ENCODE results near the gene NOSTRIN. TPM values are rescaled to one million over a fixed set of nuclear protein-coding genes. Genes with fewer than 3 reads are reported as not detected.
"Not testable (repeated sequence)": the region's sequence is repeated elsewhere in the genome, so short reads cannot be mapped to it uniquely, and the experiment has no call there.

The NOSTRIN gene
- total RNA-seq, 2 experiments from 2014 or later = not detected

GRCh38 chr2:168870824-168871223, 68.4 kb downstream of the NOSTRIN start:
- H3K27ac Mint-ChIP-seq; H3K4me1 Mint-ChIP-seq (ENCODE audit: low read depth); H3K27me3 Mint-ChIP-seq (ENCODE audit: low read depth); intact Hi-C loops (cut with micrococcal nuclease); H3K9me3 Mint-ChIP-seq; CTCF ChIA-PET; DNase-seq; H3K4me3 Mint-ChIP-seq: not testable (repeated sequence)
- peaks cover 22% of the 10 kb centered on the region for H3K36me3 Mint-ChIP-seq (ENCODE audit: low read depth)

GRCh38 chr2:168874368-168875054, 72.1 kb downstream of the NOSTRIN start:
- H3K36me3 Mint-ChIP-seq (ENCODE audit: low read depth) = peaks cover 12% of the 10 kb centered on the region
- no peaks in the 10 kb centered on the region for H3K9me3 Mint-ChIP-seq
- intact Hi-C loops (cut with micrococcal nuclease) = no loop called here
- H3K27me3 Mint-ChIP-seq (ENCODE audit: low read depth) = no peaks in the 10 kb centered on the region
- CTCF ChIA-PET = no interaction called here
- no peak overlapping the region for H3K27ac Mint-ChIP-seq
- H3K4me1 Mint-ChIP-seq (ENCODE audit: low read depth) = no peaks in the 10 kb centered on the region
- DNase-seq = no peak
- H3K4me3 Mint-ChIP-seq = no peak overlapping the region

- intact Hi-C loops (cut with micrococcal nuclease); H3K27ac Mint-ChIP-seq; H3K36me3 Mint-ChIP-seq (ENCODE audit: low read depth); H3K27me3 Mint-ChIP-seq (ENCODE audit: low read depth); H3K4me3 Mint-ChIP-seq; CTCF ChIA-PET; DNase-seq; H3K9me3 Mint-ChIP-seq; H3K4me1 Mint-ChIP-seq (ENCODE audit: low read depth): not testable (repeated sequence)
Measured at GRCh38 chr2:168882163-168882562, 79.7 kb downstream of the NOSTRIN start.

- CTCF ChIA-PET = no interaction called here
- intact Hi-C loops (cut with micrococcal nuclease) = no loop called here
Measured at GRCh38 chr2:168884975-168885374, 82.5 kb downstream of the NOSTRIN start.

GRCh38 chr2:168889635-168890005, 87.2 kb downstream of the NOSTRIN start:
- peaks cover 24% of the 10 kb centered on the region for H3K36me3 Mint-ChIP-seq (ENCODE audit: low read depth)
- CTCF ChIA-PET = no interaction called here
- peaks cover 13% of the 10 kb centered on the region for H3K4me1 Mint-ChIP-seq (ENCODE audit: low read depth)
- DNase-seq = peak; percentile 5
- intact Hi-C loops (cut with micrococcal nuclease) = loop anchor here (1.0 to 5.0 kb wide), 3 partner anchors 11 to 803 kb away; partner anchors contain the start of genes CFAP210, PHOSPHO2 and STK39
- no peaks in the 10 kb centered on the region for H3K9me3 Mint-ChIP-seq
- H3K4me3 Mint-ChIP-seq = peak overlapping the region; percentile 100
- peaks cover 2% of the 10 kb centered on the region for H3K27me3 Mint-ChIP-seq (ENCODE audit: low read depth)
- peak overlapping the region; percentile 90 for H3K27ac Mint-ChIP-seq

More at GRCh38 chr2:168884975-168885374, 82.5 kb downstream of the NOSTRIN start:
- H3K36me3 Mint-ChIP-seq (ENCODE audit: low read depth) = peaks cover 24% of the 10 kb centered on the region
- H3K4me1 Mint-ChIP-seq (ENCODE audit: low read depth) = peaks cover 12% of the 10 kb centered on the region
- no peak for DNase-seq
- no peak overlapping the region for H3K4me3 Mint-ChIP-seq
- no peaks in the 10 kb centered on the region for H3K27me3 Mint-ChIP-seq (ENCODE audit: low read depth)
- no peak overlapping the region for H3K27ac Mint-ChIP-seq
- no peaks in the 10 kb centered on the region for H3K9me3 Mint-ChIP-seq

GRCh38 chr2:168890006-168890782, 87.8 kb downstream of the NOSTRIN start, which contains the start of gene SPC25:
SPC25 (minus strand) TSS chr2:168890430; CDS start chr2:168889519, 911 bp downstream.
- Mint-ChIP-seq H3K27ac (peak within 1 kb of the TSS; percentile 90), H3K4me1 (ENCODE audit: low read depth) (peaks cover 11% of the 10 kb centered on the region), H3K27me3 (ENCODE audit: low read depth) (peaks cover 2% of the 10 kb centered on the region), H3K9me3 (no peaks in the 10 kb centered on the region), H3K36me3 (ENCODE audit: low read depth) (peaks cover 24% of the 10 kb centered on the region), H3K4me3 (peak within 1 kb of the TSS; percentile 100)
- intact Hi-C loops (cut with micrococcal nuclease) = loop anchor here (1.0 to 5.0 kb wide), 3 partner anchors 10 to 802 kb away; partner anchors contain the start of genes CFAP210, PHOSPHO2 and STK39
- CTCF ChIA-PET = no interaction called here
- DNase-seq = peak; percentile 95

GRCh38 chr2:168892327-168892726, 89.9 kb downstream of the NOSTRIN start:
- H3K4me1 Mint-ChIP-seq (ENCODE audit: low read depth) = peaks cover 6% of the 10 kb centered on the region
- H3K9me3 Mint-ChIP-seq = no peaks in the 10 kb centered on the region
- no peak overlapping the region for H3K27ac Mint-ChIP-seq
- DNase-seq = no peak
- intact Hi-C loops (cut with micrococcal nuclease) = loop anchor here (5.0 kb wide), 2 partner anchors 645 to 800 kb away; partner anchors contain the start of genes CFAP210, PHOSPHO2 and STK39
- CTCF ChIA-PET = no interaction called here
- H3K4me3 Mint-ChIP-seq = no peak overlapping the region
- H3K36me3 Mint-ChIP-seq (ENCODE audit: low read depth) = peaks cover 17% of the 10 kb centered on the region
- peaks cover 2% of the 10 kb centered on the region for H3K27me3 Mint-ChIP-seq (ENCODE audit: low read depth)

GRCh38 chr2:168894101-168894500, 91.7 kb downstream of the NOSTRIN start:
- intact Hi-C loops (cut with micrococcal nuclease) = loop anchor here (5.0 kb wide), 2 partner anchors 647 to 798 kb away; partner anchors contain the start of genes CFAP210, PHOSPHO2 and STK39
- Mint-ChIP-seq H3K36me3 (ENCODE audit: low read depth) (peaks cover 5% of the 10 kb centered on the region), H3K27me3 (ENCODE audit: low read depth) (peaks cover 2% of the 10 kb centered on the region), H3K4me1 (ENCODE audit: low read depth) (peaks cover 6% of the 10 kb centered on the region), H3K27ac (no peak overlapping the region), H3K4me3 (no peak overlapping the region), H3K9me3 (no peaks in the 10 kb centered on the region)
- DNase-seq = no peak
- CTCF ChIA-PET = no interaction called here

- CTCF ChIA-PET = no interaction called here
- intact Hi-C loops (cut with micrococcal nuclease) = loop anchor here (5.0 kb wide), 2 partner anchors 647 to 798 kb away; partner anchors contain the start of genes CFAP210, PHOSPHO2 and STK39
- Mint-ChIP-seq H3K27me3 (ENCODE audit: low read depth) (peaks cover 2% of the 10 kb centered on the region), H3K9me3 (no peaks in the 10 kb centered on the region), H3K27ac (no peak overlapping the region), H3K36me3 (ENCODE audit: low read depth) (peaks cover 4% of the 10 kb centered on the region), H3K4me1 (ENCODE audit: low read depth) (peaks cover 4% of the 10 kb centered on the region), H3K4me3 (no peak overlapping the region)
- DNase-seq = no peak
Measured at GRCh38 chr2:168894720-168895119, 92.3 kb downstream of the NOSTRIN start.

GRCh38 chr2:168895771-168896170, 93.3 kb downstream of the NOSTRIN start:
- Mint-ChIP-seq H3K4me3 (no peak overlapping the region), H3K27ac (no peak overlapping the region), H3K27me3 (ENCODE audit: low read depth) (peaks cover 2% of the 10 kb centered on the region), H3K4me1 (ENCODE audit: low read depth) (peaks cover under 1% of the 10 kb centered on the region), H3K36me3 (ENCODE audit: low read depth) (no peaks in the 10 kb centered on the region), H3K9me3 (no peaks in the 10 kb centered on the region)
- CTCF ChIA-PET = no interaction called here
- no peak for DNase-seq
- intact Hi-C loops (cut with micrococcal nuclease) = no loop called here

- DNase-seq = no peak
- H3K4me3 Mint-ChIP-seq = no peak overlapping the region
- CTCF ChIA-PET = no interaction called here
Measured at GRCh38 chr2:168896783-168897182, 94.3 kb downstream of the NOSTRIN start.

GRCh38 chr2:168897449-168897848, 95.0 kb downstream of the NOSTRIN start:
- intact Hi-C loops (cut with micrococcal nuclease) = no loop called here
- H3K27me3 Mint-ChIP-seq (ENCODE audit: low read depth) = no peaks in the 10 kb centered on the region
- no peaks in the 10 kb centered on the region for H3K9me3 Mint-ChIP-seq
- no peak overlapping the region for H3K27ac Mint-ChIP-seq
- no peak overlapping the region for H3K4me3 Mint-ChIP-seq
- no peaks in the 10 kb centered on the region for H3K4me1 Mint-ChIP-seq (ENCODE audit: low read depth)
- CTCF ChIA-PET = no interaction called here
- no peak for DNase-seq
- no peaks in the 10 kb centered on the region for H3K36me3 Mint-ChIP-seq (ENCODE audit: low read depth)

More at GRCh38 chr2:168896783-168897182, 94.3 kb downstream of the NOSTRIN start:
- H3K27ac Mint-ChIP-seq = no peak overlapping the region
- intact Hi-C loops (cut with micrococcal nuclease) = no loop called here
- H3K9me3 Mint-ChIP-seq = no peaks in the 10 kb centered on the region
- no peaks in the 10 kb centered on the region for H3K36me3 Mint-ChIP-seq (ENCODE audit: low read depth)
- H3K4me1 Mint-ChIP-seq (ENCODE audit: low read depth) = no peaks in the 10 kb centered on the region
- no peaks in the 10 kb centered on the region for H3K27me3 Mint-ChIP-seq (ENCODE audit: low read depth)

All from activated naive CD4-positive, alpha-beta T cell treated with anti-CD3 and anti-CD28 coated beads for 36 hours (primary cell).